Right cardiac atrium (tissue), 5 donors: ENCODE measurements around the gene PCDHGA6. TPM values are rescaled to one million over a fixed set of nuclear protein-coding genes. Genes with fewer than 3 reads are reported as not detected.
A peak's percentile ranks its signal among the peaks of the same experiment; 100 is the strongest.
"Not testable (repeated sequence)": the region's sequence is repeated elsewhere in the genome, so short reads cannot be mapped to it uniquely, and the experiment has no call there.

ENCODE experiments used
- ATAC-seq, 2 donors: fragments of 200-7000 bp; cut with Tn5 transposase; one replicate each; pipeline versions ENCODE4 v1.8.0 to v1.9.1; 2020; ENCODE audit warnings: moderate library complexity in 2 of 2, mild to moderate bottlenecking in 1 of 2
- DNase-seq, 3 donors: peaks; one replicate each; pipeline ENCODE4 v3.0.0-alpha.2; 2020
- H3K27ac ChIP-seq: one replicate; pipeline ENCODE4 v1.5.1; 2013; ENCODE audit warnings: mild to moderate bottlenecking, low read length, control low read depth, moderate library complexity
- H3K27me3 ChIP-seq: one replicate; pipeline ENCODE4 v1.6.1; 2013; ENCODE audit not compliant: control insufficient read depth, insufficient read depth
- H3K4me1 ChIP-seq: one replicate; pipeline ENCODE4 v1.6.1; 2013; ENCODE audit warnings: low read length; ENCODE audit not compliant: control insufficient read depth, insufficient read depth
- H3K4me3 ChIP-seq: one replicate; pipeline ENCODE4 v1.5.1; 2013; ENCODE audit warnings: low read length, control low read depth
- H3K9me3 ChIP-seq: one replicate; pipeline ENCODE4 v1.6.1; 2013; ENCODE audit warnings: low read length; ENCODE audit not compliant: control insufficient read depth
- WGBS: extraction: QIAGEN DNeasy Blood & Tissue Kit; methylation state at CpG from one replicate; pipeline ENCODE4 v1.1.7; 2013; 5-methylcytosine and 5-hydroxymethylcytosine counted together
- intact Hi-C, 4 donors: fragments of 100-400 bp; cut with DNase I; formaldehyde crosslinking; loops; one replicate each; pipeline versions ENCODE4 v1.11.0 to v1.14.0; 2022 to 2023
- polyA plus RNA-seq: library from polyadenylated mRNA; stranded (reverse); fragments of 200-250 nt; gene quantifications from one replicate; pipeline ENCODE4 v1.2.3, GENCODE V29; 2013
- total RNA-seq, 4 donors: library from RNA; stranded (reverse); fragmentation: NEBNext Ultra II Directional; extraction: Animal tissue kit (Norgen Biotek cat#: 25700); gene quantifications; one replicate each; pipeline ENCODE4 v1.2.1, GENCODE V29; 2021
- donor health status: healthy with polysubstance abuse.
- donor health status: DM: no; HTN: yes; CAD: no.
- donor health status: DM: no; HTN: no; CAD: no.
- donor health status: DM: no; HTN: yes; CAD: no; lungs with severe emphysema.
- donor health status: DM: yes; HTN: yes; CAD: no.

The PCDHGA6 gene
- total and polyA plus RNA-seq, 5 donors = 2.2 to 5.3 (median 4.9) TPM

DNA sequence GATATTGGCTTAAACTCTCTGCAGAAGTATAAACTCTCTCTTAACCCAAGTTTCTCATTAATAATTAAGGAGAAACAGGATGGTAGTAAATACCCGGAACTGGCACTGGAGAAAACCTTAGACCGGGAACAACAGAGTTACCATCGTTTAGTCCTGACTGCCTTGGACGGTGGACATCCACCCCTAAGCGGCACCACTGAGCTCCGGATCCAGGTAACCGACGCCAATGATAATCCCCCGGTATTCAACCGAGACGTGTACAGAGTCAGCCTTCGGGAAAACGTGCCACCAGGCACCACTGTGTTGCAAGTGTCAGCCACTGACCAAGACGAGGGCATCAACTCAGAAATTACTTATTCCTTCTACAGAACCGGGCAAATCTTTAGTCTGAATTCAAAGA, 24.9 kb downstream of the PCDHGA6 start:
- no peaks in the 10 kb centered on the region for H3K4me1 ChIP-seq
- ATAC-seq (no peak), DNase-seq (no peak)
- no peak overlapping the region for H3K4me3 ChIP-seq
- WGBS = 23% methylated on average over 15 of the region's 15 CpGs
- no peaks in the 10 kb centered on the region for H3K27me3 ChIP-seq
- intact Hi-C loops = no loop called here
- H3K27ac ChIP-seq = no peak overlapping the region
- peaks cover 13% of the 10 kb centered on the region for H3K9me3 ChIP-seq

DNA sequence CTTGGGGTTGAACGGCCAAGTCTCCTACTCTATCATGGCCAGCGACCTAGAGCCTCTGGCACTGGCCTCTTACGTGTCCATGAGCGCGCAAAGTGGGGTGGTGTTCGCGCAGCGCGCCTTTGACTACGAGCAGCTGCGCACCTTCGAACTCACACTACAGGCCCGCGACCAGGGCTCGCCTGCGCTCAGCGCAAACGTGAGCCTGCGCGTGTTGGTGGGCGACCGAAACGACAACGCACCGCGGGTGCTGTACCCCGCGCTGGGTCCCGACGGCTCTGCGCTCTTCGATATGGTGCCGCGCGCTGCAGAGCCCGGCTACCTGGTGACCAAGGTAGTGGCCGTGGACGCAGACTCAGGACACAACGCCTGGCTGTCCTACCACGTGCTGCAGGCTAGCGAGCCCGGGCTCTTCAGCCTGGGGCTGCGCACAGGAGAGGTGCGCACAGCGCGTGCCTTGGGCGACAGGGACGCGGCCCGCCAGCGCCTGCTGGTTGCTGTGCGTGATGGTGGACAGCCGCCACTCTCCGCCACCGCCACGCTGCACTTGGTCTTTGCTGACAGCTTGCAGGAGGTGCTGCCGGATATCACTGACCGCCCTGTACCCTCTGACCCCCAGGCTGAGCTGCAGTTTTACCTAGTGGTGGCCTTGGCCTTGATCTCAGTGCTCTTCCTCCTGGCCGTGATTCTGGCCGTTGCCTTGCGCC, 26.0 kb downstream of the PCDHGA6 start:
- intact Hi-C loops = loop anchor here in 1 of 4 donors (10.0 kb wide), 1 partner anchor 165 kb away; no protein-coding TSS in a partner anchor
- Histone ChIP-seq H3K27ac (no peak overlapping the region), H3K9me3 (peaks cover 14% of the 10 kb centered on the region), H3K4me1 (no peaks in the 10 kb centered on the region), H3K27me3 (no peaks in the 10 kb centered on the region), H3K4me3 (no peak overlapping the region)
- DNase-seq (no peak), ATAC-seq (peak in 1 of 2 donors; percentile 19)
- 22% methylated on average over 61 of the region's 61 CpGs for WGBS

DNA sequence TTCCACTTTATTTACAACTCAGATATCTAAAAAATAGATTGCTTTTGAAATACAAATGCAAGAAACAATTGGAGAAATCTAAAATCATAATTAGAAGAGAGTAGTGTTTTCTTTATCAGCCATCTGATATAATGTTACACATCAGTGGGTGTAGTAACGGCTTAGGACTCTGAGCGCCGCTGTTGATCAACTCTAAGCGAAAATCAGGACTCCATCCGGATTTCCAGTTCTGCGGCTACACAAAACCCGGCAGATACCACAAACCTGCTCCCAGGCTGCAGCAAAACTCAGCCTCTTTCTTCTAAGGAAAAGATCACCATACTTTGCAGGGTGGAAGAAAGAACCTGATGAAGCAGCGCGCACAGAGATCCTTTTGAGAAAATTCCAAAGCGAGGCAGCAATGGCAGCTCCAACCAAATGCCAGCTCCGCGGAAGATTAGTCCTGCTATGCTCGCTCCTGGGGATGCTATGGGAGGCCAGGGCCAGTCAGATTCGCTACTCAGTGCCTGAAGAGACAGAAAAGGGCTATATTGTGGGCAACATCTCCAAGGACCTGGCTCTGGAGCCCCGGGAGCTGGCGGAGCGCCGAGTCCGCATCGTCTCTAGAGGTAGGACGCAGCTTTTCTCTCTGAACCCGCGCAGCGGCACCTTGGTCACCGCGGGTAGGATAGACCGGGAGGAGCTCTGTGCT, 29.0 kb downstream of the PCDHGA6 start, which contains the start of gene PCDHGA9:
PCDHGA9 (plus strand) TSS at position 226 of the 691 bp plus-strand sequence; CDS start at position 401, 175 bp downstream.
- Histone ChIP-seq H3K4me1 (no peaks in the 10 kb centered on the region), H3K27ac (no peak within 1 kb of the TSS), H3K4me3 (peak within 1 kb of the TSS; percentile 40), H3K9me3 (peaks cover 15% of the 10 kb centered on the region), H3K27me3 (no peaks in the 10 kb centered on the region)
- ATAC-seq (no peak), DNase-seq (no peak)
- WGBS = 19% methylated on average over 27 of the region's 27 CpGs
- intact Hi-C loops = loop anchor here in 1 of 4 donors (10.0 kb wide), 1 partner anchor 168 kb away; no protein-coding TSS in a partner anchor

DNA sequence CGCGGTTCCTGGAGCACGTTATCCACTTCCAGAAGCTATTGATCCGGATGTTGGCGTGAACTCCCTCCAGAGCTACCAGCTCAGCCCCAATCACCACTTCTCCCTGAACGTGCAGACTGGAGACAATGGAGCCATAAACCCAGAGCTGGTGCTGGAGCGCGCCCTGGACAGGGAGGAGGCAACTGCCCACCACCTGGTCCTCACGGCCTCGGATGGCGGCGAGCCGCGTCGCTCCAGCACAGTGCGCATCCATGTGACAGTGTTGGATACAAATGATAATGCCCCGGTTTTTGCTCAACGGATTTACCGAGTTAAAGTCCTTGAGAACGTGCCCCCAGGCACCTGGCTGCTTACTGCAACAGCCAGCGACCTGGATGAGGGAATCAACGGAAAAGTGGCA, 29.7 kb downstream of the PCDHGA6 start:
- H3K27me3 ChIP-seq = no peaks in the 10 kb centered on the region

DNA sequence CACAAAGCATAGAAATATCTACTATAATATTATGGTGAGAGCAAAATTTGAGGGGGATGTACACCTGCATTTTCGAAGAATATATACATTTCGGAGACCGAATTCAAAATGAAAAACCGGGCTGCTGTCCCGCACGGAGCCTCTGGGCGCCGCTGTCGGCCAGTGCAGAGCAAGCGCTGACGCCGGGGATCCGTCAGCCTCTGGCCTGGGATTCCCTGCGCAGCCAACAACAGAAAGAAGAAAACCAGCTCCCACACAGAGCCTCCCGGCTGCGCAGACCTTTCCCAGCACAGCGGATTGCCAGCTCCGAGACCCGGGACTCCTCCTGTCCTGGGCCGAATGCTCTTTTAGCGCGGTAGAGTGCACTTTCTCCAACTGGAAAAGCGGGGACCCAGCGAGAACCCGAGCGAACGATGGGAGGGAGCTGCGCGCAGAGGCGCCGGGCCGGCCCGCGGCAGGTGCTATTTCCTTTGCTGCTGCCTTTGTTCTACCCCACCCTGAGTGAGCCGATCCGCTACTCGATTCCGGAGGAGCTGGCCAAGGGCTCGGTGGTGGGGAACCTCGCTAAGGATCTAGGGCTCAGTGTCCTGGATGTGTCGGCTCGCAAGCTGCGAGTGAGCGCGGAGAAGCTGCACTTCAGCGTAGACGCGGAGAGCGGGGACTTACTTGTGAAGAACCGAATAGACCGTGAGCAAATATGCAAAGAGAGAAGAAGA, 34.3 kb downstream of the PCDHGA6 start, which contains the start of gene PCDHGB6:
PCDHGB6 (plus strand) TSS at position 232 of the 716 bp plus-strand sequence; CDS start at position 414, 182 bp downstream.
- ATAC-seq = peak; percentile 84 to 89
- peak within 1 kb of the TSS; percentile 56 for H3K4me3 ChIP-seq
- 10% methylated on average over 50 of the region's 51 CpGs for WGBS
- not testable (repeated sequence) for H3K4me1 ChIP-seq, H3K9me3 ChIP-seq, H3K27me3 ChIP-seq, H3K27ac ChIP-seq
- intact Hi-C loops = loop anchor here in 1 of 4 donors (5.0 to 10.0 kb wide), 2 partner anchors 154 to 173 kb away; no protein-coding TSS in a partner anchor
- peak; percentile 44 to 82 (median 76) for DNase-seq

More for the DNA sequence above, 29.7 kb downstream of the PCDHGA6 start:
- Histone ChIP-seq H3K4me3 (peak overlapping the region; percentile 40), H3K27ac (no peak overlapping the region), H3K4me1 (no peaks in the 10 kb centered on the region), H3K9me3 (peaks cover 15% of the 10 kb centered on the region)
- no peak for DNase-seq
- 27% methylated on average over 22 of the region's 22 CpGs for WGBS
- ATAC-seq = no peak
- intact Hi-C loops = loop anchor here in 1 of 4 donors (10.0 kb wide), 1 partner anchor 169 kb away; no protein-coding TSS in a partner anchor

DNA sequence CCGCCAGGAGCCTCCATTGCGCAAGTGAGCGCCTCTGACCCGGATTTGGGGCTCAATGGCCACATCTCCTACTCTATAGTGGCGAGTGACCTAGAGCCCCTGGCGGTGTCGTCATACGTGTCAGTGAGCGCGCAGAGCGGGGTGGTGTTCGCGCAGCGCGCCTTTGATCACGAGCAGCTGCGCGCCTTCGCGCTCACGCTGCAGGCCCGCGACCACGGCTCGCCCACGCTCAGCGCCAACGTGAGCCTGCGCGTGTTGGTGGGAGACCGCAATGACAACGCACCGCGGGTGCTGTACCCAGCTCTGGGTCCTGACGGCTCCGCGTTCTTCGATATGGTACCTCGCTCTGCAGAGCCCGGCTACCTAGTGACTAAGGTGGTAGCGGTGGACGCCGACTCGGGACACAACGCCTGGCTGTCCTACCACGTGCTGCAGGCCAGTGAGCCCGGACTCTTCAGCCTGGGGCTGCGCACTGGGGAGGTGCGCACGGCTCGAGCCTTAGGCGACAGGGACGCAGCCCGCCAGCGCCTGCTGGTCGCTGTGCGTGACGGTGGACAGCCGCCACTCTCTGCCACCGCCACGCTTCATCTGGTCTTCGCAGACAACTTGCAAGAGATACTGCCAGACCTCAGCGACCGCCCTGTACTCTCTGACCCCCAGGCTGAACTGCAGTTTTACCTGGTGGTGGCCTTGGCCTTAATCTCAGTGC, 36.1 kb downstream of the PCDHGA6 start:
- WGBS = 24% methylated on average over 64 of the region's 64 CpGs
- H3K4me3 ChIP-seq = no peak overlapping the region
- intact Hi-C loops = loop anchor here in 1 of 4 donors (5.0 to 10.0 kb wide), 3 partner anchors 115 to 175 kb away; no protein-coding TSS in a partner anchor
- no peaks in the 10 kb centered on the region for H3K27me3 ChIP-seq
- no peak for DNase-seq
- H3K4me1 ChIP-seq = no peaks in the 10 kb centered on the region
- peaks cover 5% of the 10 kb centered on the region for H3K9me3 ChIP-seq
- H3K27ac ChIP-seq = no peak overlapping the region
- no peak for ATAC-seq

DNA sequence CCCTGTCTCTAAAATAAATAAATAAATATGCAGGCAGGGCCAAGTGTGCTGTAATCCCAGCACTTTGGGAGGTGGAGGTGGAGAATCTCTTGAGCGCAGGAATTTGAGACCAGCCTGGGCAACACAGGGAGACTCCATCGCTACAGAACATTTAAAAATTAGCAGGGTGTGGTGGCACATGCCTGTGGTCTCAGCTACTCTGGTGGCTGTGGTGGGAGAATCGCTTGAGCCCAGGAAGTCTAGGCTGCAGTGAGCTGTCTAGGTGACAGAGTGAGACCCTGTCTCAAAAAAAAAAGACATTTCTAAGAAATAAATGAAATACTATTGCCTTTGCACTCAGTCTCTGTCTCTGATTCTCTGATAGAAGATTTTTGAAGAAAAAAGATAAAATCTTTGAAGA, 37.9 kb downstream of the PCDHGA6 start:
- Histone ChIP-seq H3K4me3 (no peak overlapping the region), H3K27me3 (no peaks in the 10 kb centered on the region), H3K9me3 (peaks cover 3% of the 10 kb centered on the region), H3K4me1 (no peaks in the 10 kb centered on the region), H3K27ac (no peak overlapping the region)
- ATAC-seq = no peak
- intact Hi-C loops = loop anchor here in 1 of 4 donors (10.0 kb wide), 1 partner anchor 113 kb away; no protein-coding TSS in a partner anchor
- WGBS = 65% methylated on average over 3 of the region's 3 CpGs
- no peak for DNase-seq

DNA sequence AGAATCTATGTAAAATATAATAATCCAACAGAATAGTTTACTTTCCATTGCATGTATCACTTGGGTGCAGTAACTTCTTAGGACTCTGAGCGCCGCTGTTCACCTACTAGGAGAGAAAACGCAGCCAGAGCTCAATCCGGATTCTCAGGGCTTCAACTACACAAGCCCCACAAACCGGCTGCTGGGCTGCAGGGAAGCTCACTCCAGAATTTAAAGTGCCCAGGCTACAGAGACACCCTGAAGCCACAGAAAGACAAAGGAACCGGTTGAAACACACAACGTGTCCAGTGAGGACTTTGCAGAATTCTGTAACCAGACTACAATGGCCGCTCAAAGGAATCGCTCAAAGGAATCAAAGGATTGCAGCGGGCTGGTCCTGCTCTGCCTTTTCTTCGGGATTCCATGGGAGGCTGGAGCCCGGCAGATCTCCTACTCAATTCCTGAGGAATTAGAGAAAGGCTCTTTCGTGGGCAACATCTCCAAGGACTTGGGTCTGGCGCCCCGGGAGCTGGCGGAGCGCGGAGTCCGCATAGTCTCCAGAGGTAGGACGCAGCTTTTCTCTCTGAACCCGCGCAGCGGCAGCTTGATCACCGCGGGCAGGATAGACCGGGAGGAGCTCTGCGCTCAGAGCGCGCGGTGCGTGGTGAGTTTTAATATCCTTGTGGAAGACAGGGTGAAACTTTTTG, 39.3 kb downstream of the PCDHGA6 start, which contains the start of gene PCDHGA10:
PCDHGA10 (plus strand) TSS at position 134 of the 686 bp plus-strand sequence; CDS start at position 323, 189 bp downstream.
- WGBS = 24% methylated on average over 31 of the region's 31 CpGs
- intact Hi-C loops = loop anchor here in 1 of 4 donors (10.0 kb wide), 1 partner anchor 112 kb away; no protein-coding TSS in a partner anchor
- Histone ChIP-seq H3K4me1 (no peaks in the 10 kb centered on the region), H3K27ac (no peak within 1 kb of the TSS), H3K4me3 (peak within 1 kb of the TSS; percentile 32), H3K27me3 (no peaks in the 10 kb centered on the region), H3K9me3 (peaks cover 3% of the 10 kb centered on the region)
- ATAC-seq (peak in 1 of 2 donors; percentile 50), DNase-seq (no peak)

DNA sequence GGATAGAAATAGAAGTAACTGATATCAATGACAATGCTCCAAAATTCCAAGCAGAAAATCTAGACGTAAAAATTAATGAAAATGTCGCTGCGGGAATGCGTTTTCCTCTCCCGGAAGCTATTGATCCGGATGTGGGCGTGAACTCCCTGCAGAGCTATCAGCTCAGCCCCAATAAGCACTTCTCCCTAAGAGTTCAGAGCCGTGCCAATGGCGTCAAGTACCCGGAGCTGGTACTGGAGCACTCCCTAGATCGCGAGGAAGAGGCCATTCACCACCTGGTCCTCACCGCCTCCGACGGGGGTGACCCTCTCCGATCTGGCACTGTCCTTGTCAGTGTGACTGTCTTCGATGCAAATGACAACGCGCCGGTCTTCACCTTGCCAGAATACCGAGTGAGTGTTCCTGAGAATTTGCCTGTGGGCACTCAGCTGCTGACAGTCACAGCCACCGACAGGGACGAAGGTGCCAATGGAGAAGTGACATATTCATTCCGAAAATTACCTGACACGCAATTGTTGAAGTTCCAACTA, 39.9 kb downstream of the PCDHGA6 start:
- H3K27me3 ChIP-seq = no peaks in the 10 kb centered on the region
- H3K4me1 ChIP-seq = no peaks in the 10 kb centered on the region
- H3K27ac ChIP-seq = no peak overlapping the region
- WGBS = 24% methylated on average over 25 of the region's 25 CpGs
- peaks cover 5% of the 10 kb centered on the region for H3K9me3 ChIP-seq
- no peak for ATAC-seq
- DNase-seq = no peak
- intact Hi-C loops = loop anchor here in 1 of 4 donors (10.0 kb wide), 1 partner anchor 111 kb away; no protein-coding TSS in a partner anchor
- peak overlapping the region; percentile 32 for H3K4me3 ChIP-seq
